Renal cortical epithelial cell (primary cell): ENCODE results near the gene SSX5. TPM values are rescaled to one million over a fixed set of nuclear protein-coding genes. Genes with fewer than 3 reads are reported as not detected.
"Not testable (repeated sequence)": the region's sequence is repeated elsewhere in the genome, so short reads cannot be mapped to it uniquely, and the experiment has no call there.

ENCODE experiments used
- DNase-seq: peaks from one replicate; pipeline ENCODE4 v3.0.0-alpha.2; 2011; ENCODE audit warnings: low read depth
- total RNA-seq: library from RNA; depleted of rRNA; stranded (reverse); fragments of >200 nt; gene quantifications from 2 replicates; pipeline ENCODE4 v1.2.3, GENCODE V29; 2014

SSX5 gene, protein sequence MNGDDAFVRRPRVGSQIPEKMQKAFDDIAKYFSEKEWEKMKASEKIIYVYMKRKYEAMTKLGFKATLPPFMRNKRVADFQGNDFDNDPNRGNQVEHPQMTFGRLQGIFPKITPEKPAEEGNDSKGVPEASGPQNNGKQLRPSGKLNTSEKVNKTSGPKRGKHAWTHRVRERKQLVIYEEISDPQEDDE
- total RNA-seq = not detected in 2 replicates

DNA sequence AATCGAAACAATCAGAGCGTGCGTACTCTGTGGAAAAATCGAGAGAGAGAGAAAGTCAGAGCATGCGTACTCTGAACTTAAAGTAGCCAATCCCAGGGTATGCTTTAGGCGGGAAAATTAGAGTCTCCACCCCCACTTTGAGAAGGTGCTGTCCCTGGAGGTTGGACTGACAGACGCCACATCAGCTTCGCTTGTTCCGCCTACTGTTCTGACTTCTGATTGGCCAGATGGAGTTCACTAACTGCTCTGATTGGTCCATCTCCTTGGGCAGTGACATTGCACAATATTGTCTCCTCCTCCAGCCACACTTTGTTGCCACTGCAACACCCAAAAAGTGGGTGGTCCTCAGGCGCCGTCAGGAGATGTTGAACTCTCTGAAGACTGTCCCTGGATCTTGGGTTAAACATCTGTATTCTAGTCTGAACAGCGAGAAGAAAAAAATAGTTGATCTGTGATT lies at the start of gene SSX5:
SSX5 (minus strand) TSS at position 51 of the 457 bp plus-strand sequence. CDS start 1,437 bp downstream, outside the sequence.
- DNase-seq = no peak

- not testable (repeated sequence) for DNase-seq
Measured at GRCh38 chrX:48224196-48224595, 27.6 kb upstream of the SSX5 start.

DNA sequence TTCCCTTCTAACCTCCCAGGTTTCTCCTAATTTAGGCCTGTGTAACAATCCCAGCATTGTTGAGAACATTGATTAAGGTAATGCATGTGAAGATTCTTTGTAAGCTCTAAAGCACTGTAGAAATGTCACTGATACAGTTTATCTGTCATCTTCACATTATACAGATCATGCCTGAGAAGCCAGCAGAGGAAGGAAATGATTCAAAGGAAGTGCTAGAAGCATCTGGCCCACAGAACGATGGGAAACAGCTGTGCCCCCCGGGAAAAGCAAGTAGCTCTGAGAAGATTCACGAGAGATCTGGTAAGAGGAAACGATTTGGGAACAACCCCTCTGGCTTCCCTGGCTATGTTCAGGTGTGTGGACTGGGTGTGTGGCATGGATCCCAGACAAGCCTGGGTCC lies 17.7 kb upstream of the SSX5 start:
- DNase-seq = not testable (repeated sequence)

GRCh38 chrX:48190024-48190423 lies 6.6 kb downstream of the SSX5 start:
- DNase-seq = not testable (repeated sequence)

- not testable (repeated sequence) for DNase-seq
Measured at GRCh38 chrX:48181882-48182281, 14.7 kb downstream of the SSX5 start.

- no peak for DNase-seq
Measured at GRCh38 chrX:48180811-48181210, 15.8 kb downstream of the SSX5 start.

DNA sequence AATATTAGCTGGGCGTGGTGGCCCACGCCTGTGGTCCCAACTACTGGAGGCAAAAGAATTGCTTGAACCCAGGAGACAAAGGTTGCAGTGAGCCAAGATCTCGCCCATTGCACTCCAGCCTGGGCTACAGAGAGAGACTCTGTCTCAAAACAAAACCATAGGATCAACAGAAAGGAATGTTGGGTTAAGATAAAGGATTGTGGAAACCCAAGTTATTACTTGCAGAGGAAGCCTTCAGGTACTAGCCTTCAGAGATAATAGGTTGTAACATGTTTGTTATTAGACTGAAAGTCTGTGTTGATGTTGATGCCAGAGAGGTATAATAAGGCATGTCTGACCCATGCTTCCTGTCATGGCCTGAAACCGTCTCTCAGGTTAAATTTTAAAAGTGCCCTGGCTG lies 16.9 kb downstream of the SSX5 start:
- DNase-seq = no peak

DNA sequence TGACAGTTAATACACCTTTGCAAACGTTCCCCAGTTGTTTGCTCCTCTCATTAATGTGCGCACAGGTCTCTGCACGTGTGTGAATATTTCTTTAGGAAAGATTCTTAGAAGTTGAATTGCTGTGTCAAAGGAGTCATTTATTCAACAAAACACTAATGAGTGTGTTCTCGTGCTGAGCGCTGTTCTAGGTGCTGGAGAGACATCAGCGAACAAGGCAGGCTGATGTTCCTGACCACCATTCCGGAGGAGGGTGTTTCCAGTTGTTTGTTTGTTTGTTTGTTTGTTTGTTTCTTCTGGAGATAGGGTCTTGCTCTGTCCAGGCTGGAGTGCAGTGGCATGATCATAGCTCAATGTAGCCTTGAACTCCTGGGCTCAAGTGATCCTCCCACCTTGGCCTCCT lies 30.3 kb downstream of the SSX5 start:
- not testable (repeated sequence) for DNase-seq

GRCh38 chrX:48165241-48165640 lies 31.4 kb downstream of the SSX5 start:
- no peak for DNase-seq

DNA sequence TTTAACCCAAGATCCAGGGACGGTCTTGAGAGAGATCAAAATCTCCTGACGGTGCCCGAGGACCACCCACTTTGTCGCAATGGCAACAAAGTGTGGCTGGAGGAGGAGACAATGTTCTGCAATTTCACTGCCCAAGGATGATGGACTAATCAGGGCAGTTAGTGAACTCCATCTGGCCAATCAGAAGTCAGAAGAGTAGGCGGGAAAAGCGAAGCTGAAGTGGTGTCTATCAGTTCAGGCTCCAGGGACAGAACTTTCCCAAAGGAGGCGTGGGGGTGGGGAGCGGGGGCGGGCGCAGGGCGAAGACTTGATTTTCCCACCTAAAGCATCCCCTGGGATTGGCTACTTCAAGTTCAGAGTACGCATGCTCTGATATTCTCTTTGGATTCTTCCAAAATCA lies 40.6 kb downstream of the SSX5 start:
- DNase-seq = no peak

GRCh38 chrX:48154796-48155195 lies 41.8 kb downstream of the SSX5 start:
- no peak for DNase-seq

DNA sequence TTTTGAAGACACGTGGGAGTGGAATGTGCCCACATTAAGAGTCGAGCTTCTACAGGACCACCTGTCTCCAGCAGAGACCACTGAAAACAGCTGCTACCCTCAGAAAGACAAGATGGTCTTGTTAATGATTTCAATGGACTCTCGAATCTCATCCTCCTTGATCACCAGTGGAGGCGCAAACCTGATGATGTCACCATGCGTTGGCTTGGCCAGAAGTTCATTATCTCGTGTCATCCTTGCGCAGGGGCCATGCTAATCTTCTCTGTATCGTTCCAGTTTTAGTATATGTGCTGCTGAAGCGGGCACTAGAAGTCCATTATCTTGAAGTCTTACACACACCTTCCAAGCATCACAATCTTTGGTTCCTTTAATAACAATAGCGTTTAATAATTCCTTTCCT lies 42.8 kb downstream of the SSX5 start:
- DNase-seq = no peak

DNA sequence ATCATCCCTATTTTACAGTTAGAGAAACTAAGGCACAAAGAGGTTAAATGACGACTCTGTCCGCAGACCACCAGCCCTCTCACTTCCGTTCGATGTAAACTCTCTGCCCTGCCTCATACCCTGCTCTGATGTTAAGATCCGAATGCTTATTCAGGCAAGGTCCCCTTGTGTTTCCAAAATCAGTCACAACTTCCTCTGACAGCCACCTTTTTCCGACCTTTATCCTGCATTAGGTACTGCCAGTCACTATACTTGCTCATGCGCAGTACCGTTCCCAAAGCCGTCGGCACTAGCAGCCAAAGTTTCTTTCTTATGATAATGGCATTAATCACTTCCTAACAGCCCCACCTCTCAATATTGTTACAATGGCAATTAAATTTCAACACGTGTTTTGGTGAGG lies 53.9 kb downstream of the SSX5 start:
- DNase-seq = not testable (repeated sequence)

- DNase-seq = not testable (repeated sequence)
Measured at GRCh38 chrX:48141810-48142508, 54.6 kb downstream of the SSX5 start.

DNA sequence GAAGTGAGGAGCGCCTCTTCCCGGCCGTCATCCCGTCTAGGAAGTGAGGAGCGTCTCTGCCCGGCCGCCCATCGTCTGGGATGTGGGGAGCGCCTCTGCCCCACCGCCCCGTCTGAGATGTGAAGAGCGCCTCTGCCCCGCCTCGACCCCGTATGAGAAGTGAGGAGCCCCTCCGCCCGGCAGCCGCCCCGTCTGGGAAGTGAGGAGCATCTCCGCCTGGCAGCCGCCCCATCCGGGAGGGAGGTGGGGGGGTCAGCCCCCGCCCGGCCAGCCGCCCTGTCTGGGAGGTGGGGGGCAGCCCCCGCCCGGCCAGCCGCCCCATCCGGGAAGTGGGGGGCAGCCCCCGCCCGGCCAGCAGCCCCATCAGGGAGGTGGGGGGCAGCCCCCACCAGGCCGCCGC lies 57.5 kb downstream of the SSX5 start:
- not testable (repeated sequence) for DNase-seq

Other genes with a start within 250 kb of the SSX5 start
- 3.3 and 10.0 TPM in 2 replicates for gene ZNF182, start 192.8 kb downstream of the SSX5 start, total RNA-seq
- not detected in 2 replicates for gene SPACA5, start 189.8 kb downstream of the SSX5 start, total RNA-seq
- gene ZNF630, start 125.2 kb downstream of the SSX5 start, total RNA-seq = 1.7 TPM in 2 replicates
- not detected in 2 replicates for gene SPACA5B, start 66.2 kb downstream of the SSX5 start, total RNA-seq
- not detected in 2 replicates for gene SSX1, start 58.6 kb upstream of the SSX5 start, total RNA-seq
- not detected in 2 replicates for gene SSX3, start 159.9 kb upstream of the SSX5 start, total RNA-seq
- not detected in 2 replicates for gene SSX4, start 186.7 kb upstream of the SSX5 start, total RNA-seq
- gene SSX4B, start 215.2 kb upstream of the SSX5 start, total RNA-seq = not detected in 2 replicates